GM12878 (cell line): ENCODE results near the gene CROT. TPM values are rescaled to one million over a fixed set of nuclear protein-coding genes. Genes with fewer than 3 reads are reported as not detected.
A peak's percentile ranks its signal among the peaks of the same experiment; 100 is the strongest.

Source experiments
- ATAC-seq: fragments of 200-7000 bp; cut with Tn5 transposase; 3 replicates; pipeline ENCODE4 v1.9.1; 2020; ENCODE audit warnings: mild to moderate bottlenecking, moderate library complexity
- BruUV-seq: library from RNA; stranded (reverse); fragments of 400-500 nt; replicated peaks from 2 replicates; lab custom pipeline; 2021; lab: Mats Ljungman, UMichigan
- CTCF ChIA-PET: fragments of 300-600 bp; sonication (Branson Sonifier 250); formaldehyde crosslinking; extraction: SDS; loops from one replicate; lab custom pipeline; 2021; ENCODE audit warnings: inconsistent platforms; lab: Yijun Ruan, JAX
- POLR2A ChIA-PET: fragments of 350-600 bp; formaldehyde crosslinking; extraction: SDS; loops from one replicate; lab custom pipeline; 2021; ENCODE audit warnings: inconsistent platforms; lab: Charles Lee
- RAD21 ChIA-PET: fragments of 300-600 bp; sonication (Branson Sonifier 250); formaldehyde crosslinking; loops from one replicate; lab custom pipeline; 2023; ENCODE audit warnings: antibody characterized with exemption; ENCODE audit not compliant: unreplicated experiment; lab: Charles Lee
- SMC1A ChIA-PET: fragments of 300-600 bp; sonication (Branson Sonifier 250); formaldehyde crosslinking; loops from one replicate; lab custom pipeline; 2023; ENCODE audit not compliant: unreplicated experiment, uncharacterized antibody; lab: Charles Lee
- DNase-seq: peaks from one replicate; pipeline ENCODE4 v3.0.0-alpha.2; 2011; ENCODE audit warnings: low read depth, low spot score
- FAIRE-seq: peaks from 3 replicates; lab custom pipeline; 2011; peaks lifted over from hg19 to GRCh38; lab: Jason Lieb, UNC
- H2AFZ ChIP-seq: 2 replicates; pipeline ENCODE4 v1.6.0; 2011; ENCODE audit warnings: low read depth, low read length, control low read depth; ENCODE audit not compliant: control insufficient read depth
- H3K27ac ChIP-seq: 2 replicates; pipeline ENCODE4 v1.5.1; 2011; ENCODE audit warnings: control low read depth; ENCODE audit not compliant: control insufficient read depth, insufficient read depth
- H3K27me3 ChIP-seq, 2 experiments: replicated peaks in 1 of 2; 2 replicates each; pipeline versions ENCODE4 v1.6.0 to v1.6.1; 2011; ENCODE audit warnings: low read length in 1 of 2; ENCODE audit not compliant: control insufficient read depth in 2 of 2, insufficient read depth in 2 of 2
- H3K36me3 ChIP-seq, 2 experiments: 2 replicates each; pipeline ENCODE4 v1.5.1; 2011; ENCODE audit warnings: low read length in 1 of 2; ENCODE audit not compliant: control insufficient read depth in 2 of 2, insufficient read depth in 2 of 2
- H3K4me1 ChIP-seq: 2 replicates; pipeline ENCODE4 v1.6.1; 2011; ENCODE audit warnings: mild to moderate bottlenecking, low read length, moderate library complexity, mixed read lengths; ENCODE audit not compliant: control insufficient read depth, insufficient read depth
- H3K4me2 ChIP-seq: 2 replicates; pipeline ENCODE4 v1.6.0; 2011; ENCODE audit warnings: control low read depth; ENCODE audit not compliant: control insufficient read depth, insufficient read depth
- H3K4me3 ChIP-seq: fragments of 200-600 bp; sonication (generic); 2 replicates; pipeline ENCODE4 v1.5.1; 2016
- H3K79me2 ChIP-seq: 2 replicates; pipeline ENCODE4 v1.6.0; 2011; ENCODE audit warnings: low read length; ENCODE audit not compliant: control insufficient read depth, insufficient read depth
- H3K9ac ChIP-seq: 2 replicates; pipeline ENCODE4 v1.8.0; 2011; ENCODE audit warnings: low read length, control low read depth, mixed read lengths; ENCODE audit not compliant: control insufficient read depth, insufficient read depth
- H3K9me3 ChIP-seq: replicated peaks from 3 replicates; pipeline ENCODE4 v1.5.1; 2011; ENCODE audit warnings: mild to moderate bottlenecking, low read length; ENCODE audit not compliant: control insufficient read depth, insufficient read depth
- H4K20me1 ChIP-seq: 2 replicates; pipeline ENCODE4 v1.6.0; 2011; ENCODE audit not compliant: control insufficient read depth, insufficient read depth
- BCL3 ChIP-seq: IDR thresholded peaks from 2 replicates; pipeline ENCODE4 v1.6.1; 2011; ENCODE audit warnings: borderline replicate concordance, low read depth, mild to moderate bottlenecking, moderate library complexity, low read length; ENCODE audit not compliant: insufficient read depth, poor library complexity, severe bottlenecking
- EZH2 ChIP-seq: IDR thresholded peaks from 2 replicates; pipeline ENCODE4 v1.6.1; 2012; ENCODE audit warnings: low read depth, mild to moderate bottlenecking, control low read depth, inconsistent platforms, low read length, borderline replicate concordance; ENCODE audit not compliant: control insufficient read depth
- SP1 ChIP-seq: IDR thresholded peaks from one replicate; pipeline ENCODE4 v1.6.1; 2011; ENCODE audit warnings: low read depth, low read length
- SPI1 ChIP-seq: IDR thresholded peaks from 2 replicates; pipeline ENCODE4 v1.6.1; 2011; ENCODE audit warnings: low read depth, mild to moderate bottlenecking, low read length, moderate library complexity, borderline replicate concordance; ENCODE audit not compliant: insufficient read depth
- ZBTB4 ChIP-seq: fragments of 450-650 bp; formaldehyde crosslinking; IDR thresholded peaks from 2 replicates; pipeline ENCODE4 v1.4.0; 2022; ENCODE audit warnings: mild to moderate bottlenecking, moderate library complexity
- WGBS: methylation state at CpG from one replicate; pipeline ENCODE4 v1.1.6; 2016; ENCODE audit warnings: low lambda C conversion rate; ENCODE audit not compliant: insufficient replicate concordance, insufficient coverage; ENCODE audit errors: missing lambda C conversion rate; 5-methylcytosine and 5-hydroxymethylcytosine counted together
- in situ Hi-C: fragments of 300-500 bp; cut with MboI; formaldehyde crosslinking; loops from 9 replicates; pipeline ENCODE4 v1.14.3; 2018; ENCODE audit warnings: mixed read lengths
- intact Hi-C: fragments of 100-400 bp; cut with micrococcal nuclease; formaldehyde crosslinking; loops from one replicate; pipeline ENCODE4 v1.14.2; 2022; ENCODE audit not compliant: unreplicated experiment
- polyA plus RNA-seq, 11 experiments: library from polyadenylated mRNA; depleted of rRNA in 4 of 11; unstranded in 6 of 11; stranded (reverse) in 5 of 11; fragments of >200 nt; fragmentation: Nextera tagmentation in 4 of 11; fragmentation: Illumina TruSeq in 1 of 11; extraction: Ambion mirVana in 4 of 11; extraction: Trizol in 1 of 11; gene quantifications; 1 replicate in 1 of 11; 2 replicates in 10 of 11; pipeline versions ENCODE4 v1.2.1 to v1.2.3, GENCODE V29; 2011 to 2016; ENCODE audit warnings: inconsistent platforms in 2 of 11, missing spikeins in 2 of 11, low read depth in 1 of 11
- total RNA-seq, 4 experiments: library from RNA; depleted of rRNA in 3 of 4; stranded (reverse); fragments of >200 nt in 3 of 4; fragmentation: Illumina TruSeq in 1 of 4; extraction: Trizol in 1 of 4; gene quantifications; 2 replicates each; pipeline versions ENCODE4 v1.2.1 to v1.2.3, GENCODE V29; 2013 to 2021

CROT gene
- total and polyA plus RNA-seq, 10 of the 15 experiments (the other 5 are each of a cell fraction or from before 2014, with no cell fraction given), result 5.5 to 15.9 (median 12.1) TPM

GRCh38 chr7:87345962-87346371 lies 503 bp downstream of the CROT start:
- no TSS peak for BruUV-seq

More at GRCh38 chr7:87345962-87346371, 503 bp downstream of the CROT start:
- Histone ChIP-seq H2AFZ (peak overlapping the region; percentile 86), H3K36me3 (peaks cover 0 to 7% of the 10 kb centered on the region in 2 experiments; a peak in 2 of 4 replicates), H4K20me1 (no peaks in the 10 kb centered on the region), H3K4me1 (no peaks in the 10 kb centered on the region)
- RAD21 ChIA-PET, result interaction anchor here (1.0 to 2.5 kb wide), 6 partner anchors 15 to 529 kb away, joined by 3 to 13 read pairs (median 3); no protein-coding TSS in a partner anchor
- FAIRE-seq, result no peak
- DNase-seq, result no peak
- WGBS, result 39% methylated on average over 8 of the region's 8 CpGs
- peak; percentile 17 for ATAC-seq
- CTCF ChIA-PET, result interaction anchor here (1.7 to 2.3 kb wide), 5 partner anchors 9 to 70 kb away, joined by 5 to 9 read pairs (median 7); no protein-coding TSS in a partner anchor
- TF ChIP-seq ZBTB4, result no peak
- TF ChIP-seq SPI1, result no peak
- TF ChIP-seq BCL3, result no peak
- TF ChIP-seq EZH2, result peak; percentile 65; the same call in 1 of the 2 replicates
- TF ChIP-seq SP1, result no peak
- TF ChIP-seq, all 136 proteins: peak for 1
- H3K9ac ChIP-seq, result peak overlapping the region; percentile 74
- H3K4me3 ChIP-seq, result peak overlapping the region; percentile 80
- SMC1A ChIA-PET, result interaction anchor here (1.0 to 5.9 kb wide), 9 partner anchors 9 to 255 kb away, joined by 3 to 37 read pairs (median 7); partner anchors contain the start of gene ABCB1
- H3K79me2 ChIP-seq, result peaks cover 29% of the 10 kb centered on the region
- no peaks in the 10 kb centered on the region for H3K27me3 ChIP-seq
- POLR2A ChIA-PET, result interaction anchor here (1.0 to 3.6 kb wide), 3 partner anchors 15 to 29 kb away, joined by 3 to 11 read pairs (median 10); no protein-coding TSS in a partner anchor
- H3K4me2 ChIP-seq, result peak overlapping the region; percentile 94
- H3K9me3 ChIP-seq, result no peaks in the 10 kb centered on the region
- intact Hi-C loops, result loop anchor here (1.0 to 10.0 kb wide), 2 partner anchors 128 to 579 kb away; no protein-coding TSS in a partner anchor
- in situ Hi-C loops, result no loop called here
- H3K27ac ChIP-seq, result peak overlapping the region; percentile 76
